ENCODE data around the gene CST9.
A peak's percentile ranks its signal among the peaks of the same experiment; 100 is the strongest.
"Not testable (repeated sequence)": the region's sequence is repeated elsewhere in the genome, so short reads cannot be mapped to it uniquely, and the experiment has no call there.

The CST9 gene

DNA sequence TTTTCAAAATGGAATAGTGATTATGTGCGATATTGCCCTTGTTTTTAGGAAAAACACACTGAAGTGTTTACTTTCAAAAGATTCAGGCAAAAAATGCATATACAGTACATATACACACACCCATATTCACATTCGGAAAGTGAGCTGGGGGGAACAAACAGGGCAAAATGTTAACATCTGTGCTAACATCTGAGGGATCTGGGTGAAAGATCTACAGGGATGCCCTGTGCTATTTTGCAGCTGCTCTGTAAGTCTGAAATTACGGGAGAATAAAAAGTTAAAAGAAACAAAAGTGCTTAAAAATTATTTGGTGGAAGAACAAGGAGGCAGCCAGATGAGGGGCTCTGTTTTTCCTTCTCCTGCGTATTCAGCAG lies 31.2 kb upstream of the CST9 start:
- DNase-seq, result no peak

GRCh38 chr20:23636182-23636907 lies 30.6 kb upstream of the CST9 start:
- no peak for DNase-seq

DNA sequence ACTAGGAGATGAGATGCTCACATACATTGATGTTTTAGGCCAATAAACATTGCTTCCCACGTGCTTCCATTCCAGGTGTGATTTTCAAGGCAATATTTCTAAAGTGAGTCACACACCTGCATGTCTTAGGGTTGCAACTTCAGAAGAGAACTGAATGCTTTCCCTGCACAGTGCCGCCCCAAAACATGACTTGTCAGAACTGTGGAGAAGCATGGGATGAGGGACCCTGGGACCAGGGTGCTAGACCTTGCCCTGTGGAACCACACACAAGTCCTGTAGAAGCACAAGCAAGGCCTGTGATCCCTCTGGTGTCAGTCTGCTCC lies 30.0 kb upstream of the CST9 start:
- DNase-seq, result not testable (repeated sequence)

- no peak for DNase-seq
These were observed 29.5 kb upstream of the CST9 start for GRCh38 chr20:23634985-23635767.

GRCh38 chr20:23634044-23634801 lies 28.5 kb upstream of the CST9 start:
- DNase-seq, result no peak

DNA sequence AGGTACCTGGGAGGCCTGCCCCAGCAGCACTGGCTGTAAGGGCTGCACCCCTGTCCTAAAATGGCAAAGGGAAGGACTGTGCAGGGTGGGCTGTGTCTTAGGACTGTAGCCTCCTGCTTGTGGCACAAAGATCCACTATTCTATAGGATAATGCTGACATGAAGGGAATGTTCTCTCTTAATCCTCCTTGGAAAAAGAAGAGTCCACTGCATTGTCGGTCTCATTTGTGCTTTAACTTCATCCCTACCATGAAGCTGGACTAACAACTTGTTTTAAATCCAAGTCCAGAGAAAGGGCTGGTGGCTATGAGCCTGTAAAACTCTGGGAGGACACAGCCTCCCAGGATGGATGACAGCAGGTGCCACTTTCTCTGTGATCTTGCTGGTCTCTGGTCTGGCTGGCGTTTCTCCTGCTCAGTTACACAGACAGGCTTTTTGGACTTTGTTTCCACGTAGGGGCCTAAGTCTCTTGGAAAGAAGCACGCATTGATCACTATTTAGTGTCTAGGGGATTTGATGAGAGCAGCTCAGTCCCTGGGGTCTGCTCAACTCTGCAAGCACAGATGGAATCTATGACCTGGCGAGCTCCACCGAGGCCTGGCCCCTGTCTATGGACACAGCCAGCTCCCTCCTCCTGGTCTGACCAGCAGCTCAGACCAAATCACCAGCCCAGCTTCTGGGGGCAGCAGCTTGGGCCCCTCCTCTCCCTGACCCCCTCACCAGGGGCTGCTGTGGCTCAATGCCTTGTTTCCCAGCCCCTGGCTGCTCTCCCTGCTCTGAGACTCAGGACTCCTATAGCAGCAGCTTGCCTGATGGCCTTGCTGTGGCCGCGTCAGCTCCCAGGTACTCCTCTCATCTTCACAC lies 27.2 kb upstream of the CST9 start:
- DNase-seq, result no peak

DNA sequence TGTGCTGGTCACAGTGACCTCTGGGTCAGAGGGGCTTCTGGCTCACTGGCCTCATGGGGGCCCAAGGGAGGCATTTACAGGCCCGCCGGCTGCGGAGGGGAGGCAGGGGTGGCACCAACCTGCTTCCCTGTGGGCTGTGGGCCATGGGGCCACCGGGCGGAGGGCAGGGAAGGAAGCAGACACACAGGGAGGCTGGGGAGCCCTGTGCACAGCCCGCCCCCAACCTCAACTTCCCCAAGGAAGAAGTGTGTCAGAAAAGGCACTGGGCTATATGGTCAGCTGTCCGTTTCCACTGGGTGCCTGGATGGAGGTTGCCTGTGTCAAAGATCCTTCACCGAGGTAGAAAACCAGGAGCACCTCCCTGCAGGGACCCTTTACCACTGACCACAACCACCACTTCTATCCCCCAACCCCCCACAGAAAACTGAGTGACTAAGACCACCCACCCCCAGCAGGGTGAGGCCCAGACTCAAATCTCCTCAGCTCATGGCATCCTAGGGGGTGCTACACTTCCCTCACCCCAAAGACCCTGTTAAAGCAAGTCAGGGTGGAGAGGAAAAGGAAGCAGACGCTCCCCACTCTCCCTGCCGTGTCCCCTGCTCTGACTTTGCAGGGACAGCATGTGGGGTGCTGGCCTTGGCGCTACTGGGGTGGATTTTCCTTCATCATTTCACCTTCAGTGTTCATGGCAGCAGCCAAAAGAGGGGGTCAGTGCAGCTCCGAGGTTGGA lies 26.4 kb upstream of the CST9 start:
- DNase-seq, result no peak

GRCh38 chr20:23631226-23631822 lies 25.6 kb upstream of the CST9 start:
- DNase-seq, result no peak

DNA sequence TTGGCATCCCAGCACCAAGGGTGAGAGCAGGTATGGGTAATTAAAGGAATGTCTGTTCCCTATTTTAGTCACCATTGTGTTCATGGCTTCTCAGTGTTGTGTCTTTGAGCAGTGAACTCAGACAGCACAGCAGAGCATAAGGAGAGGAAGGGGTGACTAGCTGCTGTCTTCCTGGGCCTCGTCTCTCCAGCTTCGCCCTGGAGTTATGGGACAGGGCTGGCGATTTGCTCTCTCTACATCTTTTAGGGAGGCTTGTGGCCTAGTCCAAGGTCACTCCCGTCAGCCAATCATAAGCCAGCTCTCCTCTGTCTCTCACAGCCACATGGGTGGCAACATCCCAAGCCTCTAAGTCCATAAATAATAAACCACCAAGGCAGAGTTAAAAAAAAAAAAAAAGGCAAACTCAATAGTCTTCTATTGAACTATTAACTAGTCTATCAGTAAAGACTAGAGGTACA lies 24.7 kb upstream of the CST9 start:
- no peak for DNase-seq

GRCh38 chr20:23629542-23630391 lies 24.1 kb upstream of the CST9 start:
- DNase-seq, result no peak

DNA sequence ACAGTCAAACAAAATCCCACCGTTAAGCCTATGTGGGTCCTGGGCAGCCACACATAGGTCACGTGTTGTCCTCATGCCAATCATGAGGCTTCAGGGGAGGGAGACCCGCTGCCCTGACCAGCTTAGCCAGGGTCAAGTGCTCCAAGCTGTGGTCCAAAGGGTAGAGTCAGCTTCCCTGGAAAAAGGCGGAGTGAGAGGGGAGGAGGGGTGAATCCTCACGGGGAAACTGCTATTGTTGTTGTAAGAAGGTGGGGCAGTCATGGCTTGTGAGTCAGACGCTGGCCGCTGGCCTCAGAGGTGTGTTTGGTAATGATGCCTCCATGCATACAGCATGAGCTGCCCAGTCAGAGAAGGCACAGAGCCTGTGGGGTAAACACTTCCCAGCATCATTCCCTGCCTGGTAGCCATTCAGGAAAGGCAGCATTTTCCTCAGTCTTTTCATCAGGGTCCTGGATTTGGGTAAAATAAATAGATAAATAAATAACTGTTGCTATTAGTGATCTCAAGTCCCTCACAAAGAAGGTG lies 23.4 kb upstream of the CST9 start:
- DNase-seq, result peak; percentile 61

- no peak for DNase-seq
These were observed 22.8 kb upstream of the CST9 start for GRCh38 chr20:23628402-23629016.

DNA sequence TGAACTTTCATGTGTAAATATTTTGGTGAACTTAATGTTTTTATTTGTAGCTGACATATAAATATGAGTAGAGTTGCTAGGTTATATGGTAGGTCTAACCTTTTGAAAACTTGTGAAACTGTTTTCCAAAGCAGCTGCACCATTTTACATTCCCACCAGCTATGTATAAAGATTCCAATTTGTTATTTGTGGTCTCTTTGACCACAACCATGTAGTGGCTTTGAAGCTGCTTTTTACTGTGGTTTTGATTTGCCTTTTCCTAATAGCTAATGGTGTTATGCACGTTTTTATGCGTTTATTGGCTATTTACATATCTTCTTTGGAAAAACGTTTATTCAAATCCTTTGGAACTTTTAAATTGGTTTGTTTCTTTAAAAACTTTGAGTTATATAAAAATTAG lies 21.8 kb upstream of the CST9 start:
- DNase-seq, result no peak

DNA sequence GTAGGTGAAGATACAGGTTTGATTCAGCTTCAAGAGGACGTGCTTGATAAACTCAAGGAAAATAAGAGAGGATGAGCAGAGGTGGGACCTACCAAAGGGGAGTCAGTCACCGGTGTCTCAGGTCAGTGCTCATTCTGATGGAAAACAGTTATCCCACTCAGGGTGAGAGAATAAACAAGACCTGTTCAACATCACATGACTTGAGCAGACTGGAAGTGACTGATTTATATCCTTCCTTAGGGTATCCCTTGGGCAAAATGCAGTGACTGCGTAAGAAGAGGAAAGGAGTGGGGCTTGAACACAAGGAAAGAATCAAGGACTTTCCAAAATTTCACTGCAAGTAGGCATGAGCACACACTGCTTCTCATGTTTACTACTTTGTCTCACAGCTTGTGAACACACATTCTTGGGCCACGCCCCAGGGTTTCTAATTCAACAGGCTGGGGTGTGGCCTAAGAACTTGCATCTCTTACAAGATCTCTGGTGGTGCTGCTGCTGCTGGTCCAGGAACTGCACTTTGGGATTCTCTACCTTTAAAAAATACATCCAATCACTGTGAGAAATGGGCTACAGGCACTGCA lies 20.4 kb upstream of the CST9 start:
- peak; percentile 46 for DNase-seq

- DNase-seq, result no peak
These were observed 19.7 kb upstream of the CST9 start for GRCh38 chr20:23625236-23625964.

DNA sequence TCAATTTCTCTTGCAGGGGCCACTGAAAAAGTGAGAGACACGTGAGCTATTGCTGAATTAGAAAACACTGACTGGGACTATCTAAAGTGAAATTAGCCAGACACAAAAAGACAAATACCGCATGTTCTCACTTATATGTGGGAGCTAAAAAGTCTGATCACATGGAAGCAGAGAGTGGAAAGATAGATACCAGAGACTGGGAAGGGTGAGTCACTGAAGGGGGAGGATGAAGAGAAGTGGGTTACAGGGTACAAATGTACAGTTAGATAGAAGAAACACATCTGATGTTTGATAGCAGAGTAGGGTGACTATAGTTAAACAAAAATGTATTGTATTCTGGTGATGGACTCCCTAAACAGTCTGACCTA lies 18.6 kb upstream of the CST9 start:
- DNase-seq, result peak; percentile 42

- no peak for DNase-seq
These were observed 18.1 kb upstream of the CST9 start for GRCh38 chr20:23623666-23624323.

- DNase-seq, result peak; percentile 94
These were observed 17.2 kb upstream of the CST9 start for GRCh38 chr20:23622839-23623343.

All from HCEC 1CT (cell line).